Ascending aorta (tissue), 2 donors: ENCODE results near the gene SNX20. TPM values are rescaled to one million over a fixed set of nuclear protein-coding genes. Genes with fewer than 3 reads are reported as not detected.

Experiments used
- DNase-seq, 2 donors: peaks; one replicate each; pipeline ENCODE4 v3.0.0-alpha.2; 2019; ENCODE audit warnings: low spot score in 2 of 2
- H3K27ac ChIP-seq, 2 donors: fragments of 200-600 bp; sonication (generic); one replicate each; pipeline ENCODE4 v1.5.1; 2016 to 2017; ENCODE audit warnings: mild to moderate bottlenecking in 1 of 2
- H3K27me3 ChIP-seq: fragments of 200-600 bp; sonication (generic); one replicate; pipeline ENCODE4 v1.5.1; 2017
- H3K36me3 ChIP-seq, 2 donors: fragments of 200-600 bp; sonication (generic); one replicate each; pipeline ENCODE4 v1.5.1; 2016
- H3K4me1 ChIP-seq, 2 donors: fragments of 200-600 bp; sonication (generic); one replicate each; pipeline ENCODE4 v1.5.1; 2016 to 2017; ENCODE audit warnings: mild to moderate bottlenecking in 1 of 2
- H3K4me3 ChIP-seq, 2 donors: fragments of 200-600 bp; sonication (generic); one replicate each; pipeline ENCODE4 v1.5.1; 2016 to 2017; ENCODE audit warnings: mild to moderate bottlenecking in 1 of 2
- H3K9me3 ChIP-seq, 2 donors: fragments of 200-600 bp; sonication (generic); one replicate each; pipeline ENCODE4 v1.5.1; 2016
- CTCF ChIP-seq, 3 experiments: fragments of 200-600 bp in 2 of 3; fragments of 450-650 bp in 1 of 3; sonication (generic) in 2 of 3; IDR thresholded peaks; one replicate each; pipeline ENCODE4 v1.5.1; 2016 to 2019; ENCODE audit warnings: antibody characterized with exemption in 3 of 3, mild to moderate bottlenecking in 1 of 3, moderate library complexity in 1 of 3
- intact Hi-C: fragments of 100-400 bp; cut with DNase I; formaldehyde crosslinking; loops from one replicate; pipeline ENCODE4 v1.15.1; 2023
- total RNA-seq: library from RNA; depleted of rRNA; stranded (reverse); fragments of >200 nt; gene quantifications from one replicate; pipeline ENCODE4 v1.1.0, GENCODE V29; 2016

The SNX20 gene
- total RNA-seq, result 3.2 TPM

GRCh38 chr16:50681021-50681885 lies at the start of gene SNX20:
SNX20 (minus strand) TSS chr16:50681312; CDS start chr16:50677526, 3,786 bp downstream.
- peak within 1 kb of the TSS in 1 of 2 donors; percentile 41 for H3K4me3 ChIP-seq

GRCh38 chr16:50724306-50724705 lies 43.2 kb upstream of the SNX20 start:
- no peaks in the 10 kb centered on the region for H3K9me3 ChIP-seq
- no peak for TF ChIP-seq CTCF (IDR thresholded peaks at IDR 0.05)
- H3K36me3 ChIP-seq, result no peaks in the 10 kb centered on the region
- DNase-seq, result no peak
- no peaks in the 10 kb centered on the region for H3K4me1 ChIP-seq
- no peak overlapping the region for H3K4me3 ChIP-seq
- intact Hi-C loops, result no loop called here
- H3K27me3 ChIP-seq, result no peaks in the 10 kb centered on the region
- H3K27ac ChIP-seq, result no peak overlapping the region

More at GRCh38 chr16:50681021-50681885, at the start of gene SNX20:
- no peak for DNase-seq
- Histone ChIP-seq H3K4me1 (no peaks in the 10 kb centered on the region), H3K27ac (no peak within 1 kb of the TSS), H3K36me3 (no peaks in the 10 kb centered on the region), H3K27me3 (no peaks in the 10 kb centered on the region), H3K9me3 (no peaks in the 10 kb centered on the region)
- intact Hi-C loops, result no loop called here
- no peak for TF ChIP-seq CTCF (IDR thresholded peaks at IDR 0.05)

- Histone ChIP-seq H3K9me3 (no peaks in the 10 kb centered on the region), H3K4me1 (no peaks in the 10 kb centered on the region), H3K27me3 (no peaks in the 10 kb centered on the region), H3K4me3 (no peak overlapping the region), H3K36me3 (no peaks in the 10 kb centered on the region), H3K27ac (no peak overlapping the region)
- no peak for DNase-seq
- no peak for TF ChIP-seq CTCF (IDR thresholded peaks at IDR 0.05)
- intact Hi-C loops, result no loop called here
Observed at GRCh38 chr16:50722960-50723359, 41.8 kb upstream of the SNX20 start.

- TF ChIP-seq CTCF (IDR thresholded peaks at IDR 0.05), result no peak
- DNase-seq, result peak in 1 of 2 donors; percentile 21
- no peak overlapping the region for H3K27ac ChIP-seq
- H3K27me3 ChIP-seq, result no peaks in the 10 kb centered on the region
- H3K4me1 ChIP-seq, result no peaks in the 10 kb centered on the region
- no peak overlapping the region for H3K4me3 ChIP-seq
- intact Hi-C loops, result no loop called here
- H3K9me3 ChIP-seq, result no peaks in the 10 kb centered on the region
- no peaks in the 10 kb centered on the region for H3K36me3 ChIP-seq
Observed at GRCh38 chr16:50722405-50722737, 41.3 kb upstream of the SNX20 start.

- Histone ChIP-seq H3K36me3 (no peaks in the 10 kb centered on the region), H3K27ac (no peak overlapping the region), H3K27me3 (no peaks in the 10 kb centered on the region), H3K4me1 (no peaks in the 10 kb centered on the region), H3K4me3 (no peak overlapping the region), H3K9me3 (no peaks in the 10 kb centered on the region)
- TF ChIP-seq CTCF (IDR thresholded peaks at IDR 0.05), result no peak
- DNase-seq, result peak in 1 of 2 donors; percentile 27
- intact Hi-C loops, result no loop called here
Observed at GRCh38 chr16:50721549-50722404, 40.7 kb upstream of the SNX20 start.
